ENCODE measurements around the gene CTSH.
"Not testable (repeated sequence)": the region's sequence is repeated elsewhere in the genome, so short reads cannot be mapped to it uniquely, and the experiment has no call there.

The CTSH gene

DNA sequence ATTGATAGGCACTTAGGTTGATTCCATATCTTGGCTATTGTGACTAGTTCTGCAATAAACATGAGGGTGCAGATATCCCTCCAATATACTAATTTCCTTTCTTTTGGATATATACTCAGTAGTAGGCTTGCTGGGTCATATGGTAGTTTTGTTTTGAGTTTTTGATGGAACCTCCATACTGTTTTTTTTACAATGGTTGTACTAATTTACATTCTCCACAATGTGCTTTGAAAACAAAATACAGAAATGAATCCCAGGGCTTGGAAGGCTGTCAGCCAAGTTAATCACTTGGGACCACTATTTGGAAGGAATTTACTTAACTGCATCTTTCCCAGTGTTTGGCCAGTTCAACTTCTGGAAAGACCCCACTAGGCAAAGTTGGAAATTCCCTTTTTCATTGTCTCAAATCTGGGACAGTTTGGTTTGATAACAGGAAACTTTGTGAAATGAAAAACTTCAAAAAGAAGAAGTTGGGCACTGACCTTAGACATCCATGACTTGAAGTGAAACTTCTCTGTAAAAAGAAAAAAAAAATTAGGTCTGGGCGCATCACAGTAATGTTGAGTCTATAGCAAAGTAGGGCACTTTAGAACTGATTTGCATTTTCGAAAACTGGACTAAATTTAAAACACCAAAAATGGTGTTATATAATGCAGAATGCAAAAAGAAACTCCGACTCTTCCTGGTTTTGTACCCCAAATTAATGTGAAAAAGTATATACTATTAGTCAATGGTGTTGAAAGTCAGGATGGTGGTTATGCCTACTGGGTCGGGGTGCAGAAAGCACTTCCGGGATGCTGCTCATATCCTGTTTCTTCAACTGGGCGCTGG lies 6.0 kb downstream of the CTSH start:
- peak; percentile 24 for DNase-seq

DNA sequence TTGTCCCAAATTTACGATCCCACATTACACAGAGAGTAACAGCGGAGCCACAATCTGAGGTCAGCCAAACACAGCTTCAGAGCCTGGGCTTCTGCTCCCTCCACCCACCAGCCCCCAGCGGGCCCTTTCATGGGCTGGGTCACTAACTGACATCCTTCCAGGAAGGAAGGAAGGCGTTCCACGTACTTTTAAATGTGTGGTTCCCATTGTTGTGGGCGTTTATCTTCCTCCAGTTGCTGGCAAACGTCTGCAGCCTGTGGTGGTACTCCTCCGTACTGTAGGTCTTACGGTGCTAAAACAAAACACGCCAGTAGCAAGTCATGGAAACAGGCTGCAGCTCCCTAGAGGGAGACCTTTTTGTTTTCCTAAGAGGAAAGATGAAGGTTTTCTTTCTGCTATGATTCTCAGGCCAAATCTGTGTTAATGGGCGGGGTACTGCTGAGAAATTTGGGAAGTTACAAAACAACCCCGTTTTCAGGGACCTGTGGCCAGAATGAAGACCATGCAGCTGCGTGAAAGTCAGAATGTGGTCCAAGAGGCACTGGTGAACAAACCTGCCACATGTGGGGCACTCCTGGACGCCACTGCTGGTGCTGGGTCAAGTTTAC lies 7.6 kb downstream of the CTSH start:
- DNase-seq: peak; percentile 12

DNA sequence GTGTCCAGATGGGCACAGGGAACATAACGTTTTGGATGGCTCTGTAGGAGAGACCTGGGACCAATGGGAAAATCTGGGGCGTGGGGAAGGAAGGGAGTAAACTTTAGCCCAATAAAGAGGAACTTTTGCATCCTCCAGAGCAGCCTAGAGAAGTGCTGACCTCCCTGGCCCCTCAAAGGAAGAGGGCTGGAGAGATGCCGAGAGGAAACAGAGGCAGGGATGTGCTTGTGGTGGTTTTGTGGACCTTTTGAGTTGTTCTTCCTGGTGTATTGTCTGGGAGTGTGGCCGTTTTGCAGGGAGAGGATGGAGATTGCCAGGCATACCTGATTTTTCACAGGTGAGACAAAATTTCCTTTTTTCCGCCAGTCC lies 10.2 kb downstream of the CTSH start:
- DNase-seq: no peak

DNA sequence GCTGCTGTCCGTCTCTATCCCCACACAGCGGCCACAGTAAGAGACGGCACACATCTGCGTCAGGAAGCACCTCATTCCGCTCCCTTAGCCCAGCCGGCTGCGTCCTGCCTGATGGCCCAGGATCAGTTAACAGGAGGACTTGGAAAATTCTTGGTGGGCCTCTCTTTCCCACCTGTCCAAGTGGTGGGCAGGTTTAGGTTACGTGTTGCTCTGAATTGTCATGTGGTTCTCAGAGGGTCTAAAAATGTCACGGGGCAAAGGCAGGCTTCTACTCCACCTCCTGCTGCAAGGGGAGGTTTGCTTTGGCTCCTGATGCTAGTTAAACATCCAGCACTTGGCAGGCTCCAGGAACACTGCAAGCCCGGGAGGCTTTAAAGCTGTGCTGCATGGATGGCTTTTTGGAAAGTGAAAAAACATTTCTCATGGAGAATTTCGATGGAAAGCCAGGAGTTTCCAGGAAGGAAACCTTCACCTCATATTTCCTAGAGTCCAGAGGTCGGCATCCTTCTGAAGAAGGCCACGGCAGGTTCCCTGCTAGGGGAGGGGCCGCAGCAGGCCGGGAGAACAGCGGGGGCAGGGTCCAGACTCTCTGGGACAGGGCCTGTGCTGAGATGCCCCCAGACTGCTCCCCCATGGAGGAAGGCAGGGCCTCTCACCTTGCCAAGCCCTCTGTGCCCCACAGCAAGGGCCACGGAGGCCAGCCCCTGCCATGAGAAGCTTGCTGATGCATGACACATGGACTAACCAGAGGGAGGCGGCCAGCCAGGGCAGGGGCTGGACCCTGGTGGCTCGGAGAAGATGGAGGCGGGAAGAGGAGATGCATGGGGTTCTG lies 10.8 kb downstream of the CTSH start:
- DNase-seq: no peak

DNA sequence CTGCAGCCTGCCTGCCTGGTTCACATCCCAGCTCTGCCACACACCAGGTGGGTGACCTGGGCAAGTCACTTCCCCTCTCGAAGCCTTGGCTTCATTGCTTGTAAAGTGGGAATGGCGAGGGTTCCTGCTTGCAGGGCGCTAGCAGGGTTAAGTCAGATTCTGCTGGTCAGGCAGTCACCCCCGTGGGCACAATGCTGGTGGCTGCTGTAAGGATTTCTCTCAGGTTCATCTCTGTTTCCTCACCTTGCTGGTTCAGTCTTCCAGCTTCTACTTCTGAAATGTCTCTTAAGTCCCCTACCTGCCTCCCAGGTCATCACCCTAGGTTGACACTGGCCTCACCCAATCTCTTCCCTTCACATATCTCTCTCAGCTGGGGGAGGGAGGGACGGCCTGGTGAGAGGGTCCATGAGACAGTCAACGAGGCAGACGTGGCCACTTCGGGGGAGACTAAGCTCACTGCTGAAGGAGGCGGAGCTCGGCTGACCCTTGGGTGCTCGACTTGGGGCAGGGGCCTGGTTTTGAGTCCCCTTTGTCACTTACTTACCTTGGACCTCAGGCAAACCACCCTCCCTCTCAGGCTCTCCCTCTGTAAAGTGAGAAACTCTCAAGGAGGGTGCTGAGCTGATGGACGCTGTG lies 11.5 kb downstream of the CTSH start:
- no peak for DNase-seq

DNA sequence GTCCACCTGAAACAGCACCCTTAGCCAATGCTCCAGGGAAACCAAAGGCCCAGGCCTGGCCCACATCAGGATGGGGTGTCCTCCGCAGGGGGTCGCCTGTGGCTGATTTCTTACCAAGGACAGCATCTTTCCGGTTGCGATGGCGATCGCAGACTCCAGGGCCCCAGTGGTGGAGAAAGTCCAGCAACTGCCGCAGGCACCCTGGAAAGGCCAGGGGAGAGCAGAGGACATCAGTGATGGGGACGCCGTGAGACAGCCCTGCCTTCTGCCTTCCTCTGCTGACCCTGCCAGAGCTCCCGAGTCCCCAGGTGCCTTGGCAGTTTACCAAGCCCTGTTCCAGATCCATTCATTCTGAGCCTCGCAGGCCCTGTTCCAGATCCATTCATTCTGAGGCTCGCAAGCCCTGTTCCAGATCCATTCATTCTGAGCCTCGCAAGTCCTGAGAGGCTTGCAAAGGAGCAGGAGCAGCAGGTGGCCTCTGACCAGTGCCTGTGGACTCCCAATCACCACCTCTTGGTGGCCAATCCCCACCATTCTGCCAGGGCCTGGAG lies 12.5 kb downstream of the CTSH start:
- no peak for DNase-seq

DNA sequence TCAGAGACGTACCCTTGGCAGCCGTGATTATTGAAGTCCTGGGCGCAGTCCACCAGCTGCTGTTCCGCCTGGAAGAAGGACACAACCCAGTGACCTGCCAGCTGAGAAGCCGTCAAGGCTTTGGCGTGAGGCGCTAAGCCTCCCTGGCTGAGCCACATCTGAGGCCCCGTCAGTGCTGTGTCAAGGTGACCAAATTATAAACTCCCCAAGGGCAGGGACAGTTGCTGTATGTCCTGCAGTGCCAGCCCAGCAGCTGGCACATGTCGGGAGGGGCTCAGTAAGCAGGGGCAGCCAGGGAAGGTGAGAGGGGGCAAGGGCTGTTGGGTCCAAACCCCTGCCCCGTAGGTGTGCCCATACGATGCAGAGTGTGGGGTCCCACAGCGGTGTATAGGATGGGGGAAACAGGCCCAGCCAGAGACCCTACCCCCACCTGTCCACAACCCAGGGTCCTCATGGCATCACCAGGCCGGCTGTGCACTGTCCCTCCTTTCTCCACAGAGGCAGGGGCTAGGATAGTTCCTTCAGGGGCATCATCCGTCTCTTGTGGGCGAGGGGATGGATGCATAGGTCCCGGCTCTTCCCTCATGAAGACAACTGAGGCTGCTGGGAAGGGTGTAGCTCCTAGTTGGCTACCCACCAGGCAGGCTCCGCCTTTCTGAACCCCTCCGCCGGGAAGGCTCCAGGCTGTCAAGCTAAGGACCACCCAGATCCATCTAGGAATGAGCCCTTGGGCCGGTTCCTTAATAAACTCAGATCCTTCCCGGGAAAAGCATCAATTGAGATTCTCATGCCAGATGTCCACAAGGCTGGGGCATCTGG lies 13.2 kb downstream of the CTSH start:
- no peak for DNase-seq

DNA sequence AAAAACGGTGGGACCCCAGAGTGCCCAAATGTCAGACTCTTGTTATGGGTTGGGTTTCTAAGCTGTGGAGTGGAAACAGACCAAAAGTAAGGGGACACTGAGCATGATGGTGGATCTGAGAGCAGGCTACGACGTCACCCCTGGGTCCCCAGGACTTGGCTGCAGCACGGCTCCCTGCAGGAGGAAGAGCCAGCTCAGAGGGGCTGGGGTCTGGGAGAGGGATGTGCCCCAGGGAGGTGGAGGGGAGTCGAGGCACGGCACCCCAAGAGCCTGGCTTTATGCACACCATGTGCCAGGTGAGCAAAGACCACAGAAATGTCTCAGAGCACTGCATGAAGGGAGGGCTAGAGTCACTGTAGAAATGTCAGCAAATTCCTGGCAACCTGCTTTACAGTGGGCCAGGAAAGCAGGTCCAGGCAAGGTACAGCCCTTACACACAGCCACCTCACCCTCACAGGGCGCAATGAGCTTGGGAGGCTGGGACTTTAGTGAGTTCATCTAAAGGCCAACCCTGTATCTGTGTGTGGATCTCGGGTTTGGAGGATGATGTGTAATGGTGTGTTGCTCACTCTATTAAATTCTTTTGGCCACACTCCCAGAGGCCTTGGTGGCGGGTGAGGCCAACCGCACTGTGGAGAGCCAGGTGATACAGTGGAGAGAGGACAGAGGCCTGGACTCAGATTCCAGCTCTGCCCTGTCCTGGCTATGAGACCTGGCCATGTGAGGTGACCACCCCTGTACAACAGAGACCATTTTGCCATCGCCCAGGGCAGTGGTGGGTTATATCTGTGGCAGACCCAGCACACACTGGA lies 14.1 kb downstream of the CTSH start:
- no peak for DNase-seq

DNA sequence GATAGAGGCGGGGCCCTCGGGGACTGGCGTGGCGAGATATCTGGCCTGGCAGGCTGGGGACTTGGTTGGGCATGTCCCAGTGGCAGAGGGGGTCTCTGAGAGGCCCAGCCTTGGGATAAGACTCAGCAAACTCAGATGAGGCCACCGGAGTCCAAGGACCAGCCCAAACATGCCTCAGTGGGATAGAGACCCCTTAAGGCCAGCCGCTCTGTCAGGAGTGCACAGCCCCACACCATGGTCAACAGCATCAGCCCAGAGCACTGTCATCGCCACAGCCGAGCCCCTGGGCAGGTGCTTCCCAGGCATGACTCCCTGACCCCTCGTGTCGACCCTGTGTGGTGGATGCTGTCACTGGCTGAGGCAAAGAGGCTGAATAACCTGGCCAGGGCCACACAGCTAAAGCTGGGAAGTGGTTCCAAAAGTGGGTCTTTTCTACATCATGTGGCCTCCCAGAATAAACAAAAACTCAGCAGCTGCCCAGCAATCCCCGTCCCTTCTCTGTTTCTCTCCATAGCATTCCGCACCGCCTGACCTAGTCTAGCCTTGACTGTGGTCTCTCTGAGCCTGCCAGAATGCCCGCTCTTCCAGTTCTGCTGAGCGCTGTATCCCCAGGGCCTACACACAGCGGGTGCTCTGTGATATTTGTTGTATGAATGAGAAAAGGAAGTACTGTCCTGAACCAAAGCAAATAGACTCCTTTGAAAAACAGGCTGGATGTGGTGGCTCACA lies 15.1 kb downstream of the CTSH start:
- no peak for DNase-seq

DNA sequence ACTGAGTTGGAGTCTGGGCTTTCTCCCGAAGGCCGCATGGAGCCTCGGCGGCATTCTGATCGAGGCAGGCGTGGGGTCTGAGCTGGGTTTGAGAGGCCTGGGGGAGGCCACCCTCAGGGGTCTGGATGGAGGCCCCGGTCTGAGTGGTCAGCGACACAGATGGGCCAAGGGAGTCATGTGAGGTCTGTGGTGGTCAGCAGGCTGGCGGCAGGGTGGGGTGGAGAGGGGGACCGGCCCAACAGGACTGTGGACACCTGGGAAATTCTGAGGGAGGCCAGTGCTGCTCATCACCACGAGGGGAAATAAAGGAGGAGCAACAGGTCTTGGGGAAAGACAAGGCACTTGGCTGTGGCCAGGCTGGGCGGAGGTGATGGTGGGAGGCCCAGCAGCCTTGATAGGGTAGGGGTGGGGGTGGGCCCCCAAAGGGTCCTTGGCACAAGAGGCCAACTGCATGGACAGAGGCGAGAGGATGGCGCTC lies 16.2 kb downstream of the CTSH start:
- no peak for DNase-seq

DNA sequence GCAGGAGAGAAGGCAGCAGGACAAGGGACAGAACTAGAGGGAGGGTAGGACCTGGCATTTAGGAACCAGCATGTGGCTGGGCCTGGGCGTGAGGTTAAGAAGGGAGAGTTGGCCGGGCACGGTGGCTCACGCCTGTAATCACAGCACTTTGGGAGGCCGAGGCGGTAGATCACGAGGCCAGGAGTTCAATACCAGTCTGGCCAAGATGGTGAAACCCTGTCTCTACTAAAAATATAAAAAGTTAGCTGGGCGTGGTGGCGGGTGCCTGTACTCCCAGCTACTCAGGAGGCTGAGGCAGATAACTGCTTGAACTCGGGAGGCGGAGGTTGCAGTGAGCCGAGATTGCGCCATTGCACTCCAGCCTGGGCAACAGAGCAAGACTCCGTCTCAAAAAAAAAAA lies 16.7 kb downstream of the CTSH start:
- DNase-seq: not testable (repeated sequence)

DNA sequence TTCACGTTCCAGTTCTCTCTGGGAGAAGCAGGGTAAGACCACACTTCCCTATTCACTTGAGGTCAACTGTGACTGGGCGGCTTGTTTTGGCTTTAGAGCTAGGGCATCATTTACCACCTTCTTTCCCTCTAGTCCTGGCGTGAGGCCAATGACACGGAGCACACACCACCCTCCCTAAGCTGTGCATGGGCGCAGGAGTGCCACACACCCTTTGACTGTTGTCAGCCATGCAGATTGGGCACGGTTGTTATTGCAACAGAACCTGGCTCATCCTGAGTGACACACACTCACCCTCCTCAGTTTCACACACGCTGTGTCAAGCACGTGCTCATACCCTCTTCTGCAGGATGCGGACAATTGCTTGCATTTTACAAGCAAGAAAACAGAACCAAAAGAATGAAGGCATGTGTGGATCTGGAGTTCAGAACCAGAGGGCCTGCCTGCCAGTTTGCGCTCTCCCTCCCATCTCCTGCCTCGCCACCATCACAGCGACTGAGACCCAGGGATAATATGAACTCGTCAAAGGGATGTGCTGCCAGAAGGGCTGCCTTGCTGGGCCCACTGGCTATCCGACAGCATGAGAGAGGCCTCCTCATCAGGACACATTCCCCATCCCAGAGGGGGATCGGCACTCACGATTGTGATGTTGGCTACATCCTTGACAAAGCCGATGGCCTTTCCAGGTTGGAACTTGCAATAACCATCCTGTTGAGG lies 17.6 kb downstream of the CTSH start:
- DNase-seq: no peak

DNA sequence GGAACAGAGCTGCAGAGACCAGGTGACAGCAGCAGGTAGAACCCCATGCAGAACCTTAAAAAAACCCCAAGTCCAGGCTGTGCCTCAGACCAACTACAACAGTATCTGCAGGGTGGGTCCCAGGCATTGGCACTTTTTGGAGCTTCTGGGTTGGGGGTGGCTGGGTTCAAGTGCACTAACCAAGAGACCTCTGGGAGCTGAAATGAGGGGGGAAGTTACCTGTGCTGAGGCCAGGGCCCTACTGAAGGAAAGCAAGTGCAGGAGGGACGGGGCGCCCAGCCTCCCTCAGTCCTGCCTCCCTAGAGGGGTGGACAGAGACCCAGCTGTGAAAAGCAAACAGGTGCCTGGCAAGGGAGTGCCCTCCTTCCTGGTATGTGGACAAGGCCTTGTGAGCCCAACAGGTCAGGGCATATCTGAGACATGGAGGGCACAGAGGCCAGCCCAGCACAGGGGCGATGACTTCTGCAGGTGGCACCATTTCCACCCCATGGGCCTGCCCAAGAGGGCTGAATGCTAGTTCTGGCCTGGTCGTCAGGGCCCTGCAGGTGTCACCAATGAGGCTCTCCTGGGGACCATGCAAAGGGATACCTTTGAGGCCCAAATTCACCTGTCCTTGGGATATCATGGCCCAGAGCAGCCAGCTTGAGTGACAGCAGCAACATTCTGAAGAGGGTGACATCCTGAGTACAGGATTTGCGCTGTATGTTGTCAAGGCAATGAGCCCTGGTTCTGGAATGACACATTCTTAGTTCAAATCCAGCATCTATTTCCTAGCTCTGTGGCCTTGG lies 18.7 kb downstream of the CTSH start:
- DNase-seq: no peak

DNA sequence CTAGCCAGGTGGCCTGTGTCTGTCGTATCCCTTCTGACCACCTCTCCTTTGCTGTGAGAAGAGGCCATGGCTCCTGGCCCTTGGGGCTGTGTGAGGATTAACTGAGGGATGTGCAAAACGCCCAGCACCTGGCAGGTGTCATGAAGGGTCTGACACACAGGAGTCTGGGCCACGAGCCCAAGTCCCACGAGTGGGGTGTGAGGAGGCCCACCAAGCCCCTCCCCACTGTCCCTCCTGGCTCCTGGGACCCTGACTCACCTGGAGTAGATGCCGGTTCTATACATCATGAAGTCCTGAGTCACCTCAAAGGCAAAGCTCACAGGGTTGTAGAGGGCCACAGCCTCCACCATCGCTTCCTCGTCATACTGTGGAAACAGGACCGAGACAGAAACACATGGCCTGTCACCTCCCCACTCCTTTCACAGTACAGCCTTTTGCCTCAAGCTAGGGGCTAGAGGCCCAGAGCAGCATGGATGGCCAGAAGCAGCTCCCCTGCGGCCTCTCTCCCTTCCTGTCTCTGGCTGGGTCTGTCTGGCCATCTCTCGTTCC lies 19.7 kb downstream of the CTSH start:
- no peak for DNase-seq

DNA sequence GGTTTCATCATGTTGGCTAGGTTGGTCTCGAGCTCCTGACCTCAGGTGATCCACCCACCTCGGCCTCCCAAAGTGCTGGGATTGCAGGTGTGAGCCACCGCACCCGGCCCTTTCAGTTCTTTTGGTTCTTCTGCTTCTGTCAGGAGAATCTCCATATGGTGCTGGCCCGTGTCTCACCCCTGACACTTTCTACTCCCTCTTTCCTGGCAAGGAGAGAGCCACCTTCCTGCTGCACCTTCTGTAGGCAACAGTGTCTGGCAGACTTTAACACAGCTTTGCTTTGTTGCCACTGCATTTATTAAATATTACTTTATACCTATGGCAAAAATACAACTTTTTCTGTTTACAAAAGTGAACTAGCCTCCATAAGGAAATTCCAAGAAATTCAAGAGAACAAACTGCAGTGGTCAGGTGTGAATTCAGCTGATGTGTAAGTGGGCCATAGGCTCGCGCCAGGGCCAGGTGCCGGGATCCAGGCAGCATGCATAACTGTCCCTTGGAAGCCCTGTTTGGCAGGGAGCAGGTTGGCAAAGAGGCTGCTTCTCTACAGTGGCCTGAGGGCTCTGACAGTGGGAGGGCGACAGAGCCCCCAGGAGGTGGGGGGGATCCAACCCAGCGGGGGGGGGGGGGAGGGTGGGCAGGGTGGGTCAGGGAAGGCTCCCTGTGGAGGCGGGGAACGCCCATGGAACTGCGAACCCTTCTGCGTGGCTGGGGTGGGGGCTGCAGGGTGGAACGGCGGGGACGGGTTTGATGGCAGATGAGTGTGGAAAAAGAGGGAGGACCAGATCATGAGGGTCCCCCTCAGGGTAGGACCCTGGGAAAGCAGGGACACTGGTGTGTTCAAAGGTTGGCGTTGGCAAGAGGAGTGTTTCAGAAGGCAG lies 21.1 kb downstream of the CTSH start:
- no peak for DNase-seq

DNA sequence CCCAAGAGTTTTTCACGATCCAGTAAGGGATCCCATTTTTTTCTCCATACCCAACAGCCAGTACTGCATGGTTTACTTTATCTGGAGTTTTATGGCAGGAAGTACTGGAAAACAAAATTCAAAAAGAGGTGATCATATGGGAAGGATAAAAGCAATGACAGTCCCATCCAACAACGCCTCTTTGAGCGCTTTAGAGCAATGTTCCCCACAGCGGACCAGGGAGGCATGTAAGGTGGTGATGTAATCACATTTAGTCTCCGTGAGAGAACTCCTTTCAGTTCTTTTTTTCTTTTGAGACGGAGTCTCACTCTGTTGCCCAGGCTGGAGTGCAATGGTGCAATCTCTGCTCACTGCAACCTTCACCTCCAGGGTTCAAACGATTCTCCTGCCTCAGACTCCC lies 21.8 kb downstream of the CTSH start:
- DNase-seq: no peak

DNA sequence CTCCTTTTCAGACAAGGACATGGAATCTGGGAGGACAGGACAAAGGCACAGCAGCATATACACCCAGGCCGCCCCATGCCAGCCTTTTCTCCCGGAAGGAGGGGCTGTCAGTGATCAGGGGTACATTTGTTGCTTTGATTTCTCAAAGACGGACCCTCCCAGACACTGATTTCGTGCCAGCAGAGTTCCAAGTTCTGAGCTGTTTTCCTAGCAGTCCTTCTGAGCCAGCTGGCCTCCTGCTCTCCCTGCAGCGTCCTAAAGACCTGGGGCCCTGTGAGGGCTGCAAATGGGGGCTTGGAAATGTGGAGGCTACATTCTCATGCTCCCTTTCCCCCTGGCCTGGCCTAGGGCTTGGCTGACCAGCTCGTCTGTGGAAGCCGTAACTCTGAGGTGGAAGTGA lies 22.3 kb downstream of the CTSH start:
- no peak for DNase-seq

DNA sequence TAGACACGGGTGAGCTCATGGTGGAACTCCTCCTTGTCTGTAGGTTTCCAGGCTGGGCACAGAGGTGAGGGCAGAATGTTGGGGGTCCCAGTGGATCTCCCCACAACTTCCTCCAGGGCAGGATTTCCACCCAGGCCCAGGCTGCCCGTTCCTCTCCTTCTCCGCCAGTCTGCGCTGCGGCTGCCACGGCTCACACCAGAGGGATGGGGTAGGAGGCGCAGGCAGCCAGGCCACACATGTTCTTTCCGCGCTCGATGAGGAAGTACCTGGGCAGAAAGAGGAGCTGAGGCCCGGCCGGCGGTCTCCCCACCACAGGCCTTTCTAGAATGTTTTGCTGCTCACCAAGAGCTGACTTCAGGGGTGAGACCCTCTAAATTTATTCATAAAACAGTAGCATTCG lies 22.9 kb downstream of the CTSH start:
- no peak for DNase-seq
